Neural cell (in vitro differentiated cells): ENCODE measurements around the gene TCTA. TPM values are rescaled to one million over a fixed set of nuclear protein-coding genes. Genes with fewer than 3 reads are reported as not detected.
A peak's percentile ranks its signal among the peaks of the same experiment; 100 is the strongest.

Source experiments
- H2AFZ ChIP-seq: fragments of 200-600, 300-800 bp; sonication (generic), shearing (Covaris generic); 2 replicates; pipeline ENCODE4 v1.6.0; 2014; ENCODE audit warnings: low read depth, mild to moderate bottlenecking, antibody characterized with exemption, low read length, moderate library complexity
- H3F3A ChIP-seq: fragments of 200-600 bp; shearing (Covaris generic); 2 replicates; pipeline ENCODE4 v1.6.1; 2016; ENCODE audit warnings: mild to moderate bottlenecking, moderate library complexity, mixed read lengths, antibody characterized with exemption, low read length; ENCODE audit not compliant: insufficient read depth, poor library complexity, severe bottlenecking
- H3K27ac ChIP-seq: fragments of 200-600, 300-800 bp; sonication (generic), shearing (Covaris generic); 2 replicates; pipeline ENCODE4 v1.5.1; 2014; ENCODE audit warnings: mild to moderate bottlenecking, low read length, moderate library complexity
- H3K27me3 ChIP-seq: fragments of 300-800, 200-600 bp; sonication (generic), shearing (Covaris generic); 2 replicates; pipeline ENCODE4 v1.6.0; 2014; ENCODE audit warnings: mild to moderate bottlenecking, low read depth, low read length, moderate library complexity; ENCODE audit not compliant: insufficient read depth
- H3K36me3 ChIP-seq: fragments of 300-800, 200-600 bp; sonication (generic), shearing (Covaris generic); 2 replicates; pipeline ENCODE4 v1.5.1; 2014; ENCODE audit warnings: mild to moderate bottlenecking, antibody characterized with exemption, low read length, moderate library complexity; ENCODE audit not compliant: insufficient read depth
- H3K4me2 ChIP-seq: fragments of 300-800, 200-600 bp; sonication (generic), shearing (Covaris generic); 2 replicates; pipeline ENCODE4 v1.6.0; 2014; ENCODE audit warnings: mild to moderate bottlenecking, low read length
- H3K4me3 ChIP-seq: fragments of 300-800, 200-600 bp; sonication (generic), shearing (Covaris generic); 2 replicates; pipeline ENCODE4 v1.5.1; 2014; ENCODE audit warnings: mild to moderate bottlenecking, low read length, moderate library complexity
- H3K79me2 ChIP-seq: fragments of 200-600 bp; shearing (Covaris generic); replicated peaks from 2 replicates; pipeline ENCODE4 v1.6.0; 2014; ENCODE audit warnings: mild to moderate bottlenecking, low read length, moderate library complexity; ENCODE audit not compliant: insufficient read depth
- H3K9ac ChIP-seq: fragments of 300-800, 200-600 bp; sonication (generic), shearing (Covaris generic); 2 replicates; pipeline ENCODE4 v1.6.1; 2016; ENCODE audit warnings: mild to moderate bottlenecking, low read length, mixed read lengths
- H3K9me2 ChIP-seq: fragments of 200-600 bp; shearing (Covaris generic); 2 replicates; pipeline ENCODE4 v1.6.1; 2016; ENCODE audit warnings: mild to moderate bottlenecking, low read length, mixed read lengths; ENCODE audit not compliant: insufficient read depth
- H3K9me3 ChIP-seq: fragments of 200-600, 300-800 bp; sonication (generic), shearing (Covaris generic); 2 replicates; pipeline ENCODE4 v1.6.1; 2016; ENCODE audit warnings: mild to moderate bottlenecking, mixed run types, low read length, moderate library complexity, mixed read lengths
- H4K20me1 ChIP-seq: fragments of 200-600 bp; shearing (Covaris generic); 2 replicates; pipeline ENCODE4 v1.6.1; 2016; ENCODE audit warnings: mild to moderate bottlenecking, mixed run types; ENCODE audit not compliant: insufficient read depth
- EP300 ChIP-seq: fragments of 450-650 bp; conservative IDR thresholded peaks from 2 replicates; pipeline ENCODE4 v1.6.1; 2014; ENCODE audit warnings: antibody characterized with exemption, mild to moderate bottlenecking, moderate library complexity; ENCODE audit not compliant: poor library complexity, severe bottlenecking
- EZH2 ChIP-seq: fragments of 200-600, 300-800 bp; shearing (Covaris generic), sonication (generic); IDR thresholded peaks from 2 replicates; pipeline ENCODE4 v1.6.1; 2014; ENCODE audit warnings: antibody characterized with exemption, low read length, borderline replicate concordance, mild to moderate bottlenecking; ENCODE audit not compliant: insufficient read depth, poor library complexity, severe bottlenecking
- MXI1 ChIP-seq: fragments of 450-650 bp; conservative IDR thresholded peaks from 2 replicates; pipeline ENCODE4 v1.6.1; 2014; ENCODE audit warnings: antibody characterized with exemption, mild to moderate bottlenecking; ENCODE audit not compliant: poor library complexity, severe bottlenecking
- POLR2AphosphoS5 ChIP-seq: IDR thresholded peaks from 2 replicates; pipeline ENCODE4 v1.6.1; 2012
- RAD21 ChIP-seq: fragments of 450-650 bp; conservative IDR thresholded peaks from 2 replicates; pipeline ENCODE4 v1.6.1; 2014; ENCODE audit warnings: antibody characterized with exemption, mild to moderate bottlenecking, moderate library complexity
- SMC3 ChIP-seq: fragments of 450-650 bp; conservative IDR thresholded peaks from 2 replicates; pipeline ENCODE4 v1.6.1; 2014; ENCODE audit warnings: antibody characterized with exemption, mild to moderate bottlenecking, moderate library complexity; ENCODE audit not compliant: poor library complexity
- TAF1 ChIP-seq: IDR thresholded peaks from 2 replicates; pipeline ENCODE4 v1.6.1; 2012; ENCODE audit warnings: low read depth
- polyA plus RNA-seq: library from polyadenylated mRNA; depleted of rRNA; stranded (reverse); fragments of >200 nt; gene quantifications from 2 replicates; pipeline ENCODE4 v1.2.3, GENCODE V29; 2014
- TF ChIP-seq, protein P1 (sequence below): IDR thresholded peaks from 2 replicates; pipeline ENCODE4 v1.6.1; 2012; ENCODE audit warnings: borderline replicate concordance
- TF ChIP-seq, protein P2 (sequence below): fragments of 450-650 bp; IDR thresholded peaks from 2 replicates; pipeline ENCODE4 v1.5.1; 2014; ENCODE audit warnings: antibody characterized with exemption, mild to moderate bottlenecking, moderate library complexity; ENCODE audit not compliant: poor library complexity, severe bottlenecking

Gene TCTA
- polyA plus RNA-seq, 1 donor from 2014 or later, result 17.1 TPM

DNA sequence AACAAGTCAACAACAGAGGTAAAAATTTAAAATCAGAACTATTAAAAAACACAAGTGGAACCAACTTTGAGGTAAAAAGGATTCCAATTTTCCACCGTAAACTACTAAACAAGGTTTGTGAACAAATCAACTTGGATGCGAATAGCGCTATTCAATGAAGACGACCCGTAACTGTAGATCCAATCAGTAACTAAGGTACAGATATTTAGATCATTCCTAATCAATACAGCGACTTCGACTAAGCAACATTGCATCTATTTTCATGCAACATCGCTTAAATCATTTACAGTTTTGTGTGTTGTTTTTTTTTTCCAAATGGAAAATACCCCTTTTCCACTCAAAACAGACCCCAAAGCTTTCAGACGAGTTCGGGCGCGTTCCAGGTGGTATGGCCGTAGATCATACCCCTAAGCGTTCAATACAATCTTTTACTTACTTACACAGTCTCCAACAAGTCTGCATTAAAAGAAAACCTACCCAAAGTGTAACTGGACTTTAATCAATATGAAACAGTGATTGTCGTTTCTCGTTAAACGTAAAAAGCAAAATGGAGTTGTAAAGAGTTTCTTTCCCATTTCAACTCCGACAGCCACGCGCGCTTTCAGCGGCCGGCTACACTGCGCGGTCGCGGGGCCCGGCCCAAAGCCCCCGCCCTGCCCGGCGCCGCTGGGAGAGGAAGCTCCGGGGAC, 1.2 kb upstream of the TCTA start:
- peak overlapping the region; percentile 85 for H3K9ac ChIP-seq
- H3K27me3 ChIP-seq, result no peaks in the 10 kb centered on the region
- peak overlapping the region; percentile 73 for H3K4me3 ChIP-seq
- H2AFZ ChIP-seq, result no peak overlapping the region
- peaks cover 7% of the 10 kb centered on the region for H4K20me1 ChIP-seq
- H3K4me2 ChIP-seq, result peak overlapping the region; percentile 75
- peak overlapping the region; percentile 80 for H3K27ac ChIP-seq
- TF ChIP-seq POLR2AphosphoS5 (no peak), EZH2 (no peak), MXI1 (peak; percentile 65), EP300 (no peak), TAF1 (no peak), SMC3 (no peak)
- TF ChIP-seq, protein P1, sequence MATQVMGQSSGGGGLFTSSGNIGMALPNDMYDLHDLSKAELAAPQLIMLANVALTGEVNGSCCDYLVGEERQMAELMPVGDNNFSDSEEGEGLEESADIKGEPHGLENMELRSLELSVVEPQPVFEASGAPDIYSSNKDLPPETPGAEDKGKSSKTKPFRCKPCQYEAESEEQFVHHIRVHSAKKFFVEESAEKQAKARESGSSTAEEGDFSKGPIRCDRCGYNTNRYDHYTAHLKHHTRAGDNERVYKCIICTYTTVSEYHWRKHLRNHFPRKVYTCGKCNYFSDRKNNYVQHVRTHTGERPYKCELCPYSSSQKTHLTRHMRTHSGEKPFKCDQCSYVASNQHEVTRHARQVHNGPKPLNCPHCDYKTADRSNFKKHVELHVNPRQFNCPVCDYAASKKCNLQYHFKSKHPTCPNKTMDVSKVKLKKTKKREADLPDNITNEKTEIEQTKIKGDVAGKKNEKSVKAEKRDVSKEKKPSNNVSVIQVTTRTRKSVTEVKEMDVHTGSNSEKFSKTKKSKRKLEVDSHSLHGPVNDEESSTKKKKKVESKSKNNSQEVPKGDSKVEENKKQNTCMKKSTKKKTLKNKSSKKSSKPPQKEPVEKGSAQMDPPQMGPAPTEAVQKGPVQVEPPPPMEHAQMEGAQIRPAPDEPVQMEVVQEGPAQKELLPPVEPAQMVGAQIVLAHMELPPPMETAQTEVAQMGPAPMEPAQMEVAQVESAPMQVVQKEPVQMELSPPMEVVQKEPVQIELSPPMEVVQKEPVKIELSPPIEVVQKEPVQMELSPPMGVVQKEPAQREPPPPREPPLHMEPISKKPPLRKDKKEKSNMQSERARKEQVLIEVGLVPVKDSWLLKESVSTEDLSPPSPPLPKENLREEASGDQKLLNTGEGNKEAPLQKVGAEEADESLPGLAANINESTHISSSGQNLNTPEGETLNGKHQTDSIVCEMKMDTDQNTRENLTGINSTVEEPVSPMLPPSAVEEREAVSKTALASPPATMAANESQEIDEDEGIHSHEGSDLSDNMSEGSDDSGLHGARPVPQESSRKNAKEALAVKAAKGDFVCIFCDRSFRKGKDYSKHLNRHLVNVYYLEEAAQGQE, result no peak
- TF ChIP-seq, protein P2, sequence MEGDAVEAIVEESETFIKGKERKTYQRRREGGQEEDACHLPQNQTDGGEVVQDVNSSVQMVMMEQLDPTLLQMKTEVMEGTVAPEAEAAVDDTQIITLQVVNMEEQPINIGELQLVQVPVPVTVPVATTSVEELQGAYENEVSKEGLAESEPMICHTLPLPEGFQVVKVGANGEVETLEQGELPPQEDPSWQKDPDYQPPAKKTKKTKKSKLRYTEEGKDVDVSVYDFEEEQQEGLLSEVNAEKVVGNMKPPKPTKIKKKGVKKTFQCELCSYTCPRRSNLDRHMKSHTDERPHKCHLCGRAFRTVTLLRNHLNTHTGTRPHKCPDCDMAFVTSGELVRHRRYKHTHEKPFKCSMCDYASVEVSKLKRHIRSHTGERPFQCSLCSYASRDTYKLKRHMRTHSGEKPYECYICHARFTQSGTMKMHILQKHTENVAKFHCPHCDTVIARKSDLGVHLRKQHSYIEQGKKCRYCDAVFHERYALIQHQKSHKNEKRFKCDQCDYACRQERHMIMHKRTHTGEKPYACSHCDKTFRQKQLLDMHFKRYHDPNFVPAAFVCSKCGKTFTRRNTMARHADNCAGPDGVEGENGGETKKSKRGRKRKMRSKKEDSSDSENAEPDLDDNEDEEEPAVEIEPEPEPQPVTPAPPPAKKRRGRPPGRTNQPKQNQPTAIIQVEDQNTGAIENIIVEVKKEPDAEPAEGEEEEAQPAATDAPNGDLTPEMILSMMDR, result no peak
- H3K36me3 ChIP-seq, result no peaks in the 10 kb centered on the region
- no peaks in the 10 kb centered on the region for H3F3A ChIP-seq
- no peaks in the 10 kb centered on the region for H3K9me2 ChIP-seq
- H3K9me3 ChIP-seq, result no peaks in the 10 kb centered on the region
- peaks cover 54% of the 10 kb centered on the region for H3K79me2 ChIP-seq

DNA sequence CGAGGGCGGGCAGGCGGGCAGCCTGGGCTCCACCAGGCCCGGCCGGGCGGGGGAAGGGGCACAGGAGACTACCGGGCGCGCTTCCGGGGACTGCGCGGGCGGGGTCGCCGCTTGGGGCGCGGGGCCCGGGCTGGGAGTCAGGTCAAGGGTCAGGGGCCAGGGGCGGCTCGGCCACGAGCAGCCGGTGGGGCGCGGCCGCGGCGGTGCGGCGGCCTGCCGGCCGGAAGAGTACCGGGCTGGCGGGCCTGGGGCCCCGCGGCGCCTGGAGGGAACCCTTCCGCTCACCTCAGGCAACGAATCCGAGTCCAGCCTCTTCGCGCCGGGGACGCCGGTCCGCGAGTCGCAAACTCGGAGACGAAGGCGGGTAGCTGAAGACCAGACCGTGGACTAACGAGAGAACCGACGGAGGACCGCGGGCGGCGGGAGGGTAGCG, 672 bp upstream of the TCTA start:
- H3K4me2 ChIP-seq, result no peak overlapping the region
- peak overlapping the region; percentile 80 for H3K27ac ChIP-seq
- H3F3A ChIP-seq, result no peaks in the 10 kb centered on the region
- H3K9me2 ChIP-seq, result no peaks in the 10 kb centered on the region
- no peaks in the 10 kb centered on the region for H3K27me3 ChIP-seq
- H3K36me3 ChIP-seq, result no peaks in the 10 kb centered on the region
- H3K79me2 ChIP-seq, result peaks cover 48% of the 10 kb centered on the region
- no peak overlapping the region for H2AFZ ChIP-seq
- H3K4me3 ChIP-seq, result peak overlapping the region; percentile 73
- H3K9ac ChIP-seq, result peak overlapping the region; percentile 85
- TF ChIP-seq POLR2AphosphoS5 (peak; percentile 72), SMC3 (no peak), TAF1 (no peak), EZH2 (no peak), RAD21 (peak; percentile 12), MXI1 (no peak), EP300 (no peak)
- TF ChIP-seq, protein P2, result peak; percentile 20
- TF ChIP-seq, protein P1, result peak; percentile 31
- no peaks in the 10 kb centered on the region for H3K9me3 ChIP-seq
- peaks cover 7% of the 10 kb centered on the region for H4K20me1 ChIP-seq
